Measurements from ENCODE around the gene ZNF559. TPM values are rescaled to one million over a fixed set of nuclear protein-coding genes. Genes with fewer than 3 reads are reported as not detected.

ZNF559 gene
- total RNA-seq, 2 donors from 2014 or later = 19.4 to 30.3 TPM

GRCh38 chr19:9296336-9296735 lies 27.6 kb upstream of the ZNF559 start:
- peaks cover 5% of the 10 kb centered on the region for H3K9me3 ChIP-seq
- H3K27me3 ChIP-seq (replicated peaks; ENCODE audit: insufficient read depth) = no peaks in the 10 kb centered on the region
- no peak for TF ChIP-seq POLR2A (IDR thresholded peaks at IDR 0.05)
- no peak for TF ChIP-seq CTCF (IDR thresholded peaks at IDR 0.05)
- TF ChIP-seq POLR2AphosphoS5 (IDR thresholded peaks at IDR 0.05) = no peak
- H3K4me1 ChIP-seq (replicated peaks) = no peaks in the 10 kb centered on the region
- WGBS = 98% methylated on average over 2 of the region's 2 CpGs
- intact Hi-C loops (cut with DNase I) = no loop called here
- H3K27ac ChIP-seq = no peak overlapping the region
- H3K36me3 ChIP-seq = peaks cover 25 to 35% of the 10 kb centered on the region in 2 donors
- DNase-seq (ENCODE audit: low spot score) = no peak
- H3K4me3 ChIP-seq = no peak overlapping the region

GRCh38 chr19:9306443-9306842 lies 17.5 kb upstream of the ZNF559 start:
- Histone ChIP-seq H3K36me3 (peaks cover 7 to 10% of the 10 kb centered on the region in 2 donors), H3K4me1 (replicated peaks) (no peaks in the 10 kb centered on the region), H3K4me3 (no peak overlapping the region), H3K27me3 (replicated peaks; ENCODE audit: insufficient read depth) (no peaks in the 10 kb centered on the region), H3K27ac (no peak overlapping the region), H3K9me3 (no peaks in the 10 kb centered on the region)
- no peak for TF ChIP-seq CTCF (IDR thresholded peaks at IDR 0.05)
- TF ChIP-seq POLR2AphosphoS5 (IDR thresholded peaks at IDR 0.05) = no peak
- no peak for TF ChIP-seq POLR2A (IDR thresholded peaks at IDR 0.05)
- intact Hi-C loops (cut with DNase I) = no loop called here
- no peak for DNase-seq (ENCODE audit: low spot score)
- WGBS = 70% methylated on average over 1 of the region's 1 CpG

GRCh38 chr19:9308091-9308770 lies 15.7 kb upstream of the ZNF559 start:
- no peaks in the 10 kb centered on the region for H3K36me3 ChIP-seq
- no peaks in the 10 kb centered on the region for H3K9me3 ChIP-seq
- no peak overlapping the region for H3K27ac ChIP-seq
- no peaks in the 10 kb centered on the region for H3K4me1 ChIP-seq (replicated peaks)
- WGBS = 62% methylated on average over 10 of the region's 10 CpGs
- no peak overlapping the region for H3K4me3 ChIP-seq
- H3K27me3 ChIP-seq (replicated peaks; ENCODE audit: insufficient read depth) = no peaks in the 10 kb centered on the region
- TF ChIP-seq CTCF (IDR thresholded peaks at IDR 0.05) = no peak
- no peak for TF ChIP-seq POLR2AphosphoS5 (IDR thresholded peaks at IDR 0.05)
- TF ChIP-seq POLR2A (IDR thresholded peaks at IDR 0.05) = no peak
- DNase-seq (ENCODE audit: low spot score) = no peak
- intact Hi-C loops (cut with DNase I) = no loop called here

- under 1% methylated on average over 63 of the region's 63 CpGs for WGBS
- no peak for TF ChIP-seq CTCF (IDR thresholded peaks at IDR 0.05)
- TF ChIP-seq POLR2A (IDR thresholded peaks at IDR 0.05) = peak; percentile 72
- peak; percentile 94 for TF ChIP-seq POLR2AphosphoS5 (IDR thresholded peaks at IDR 0.05)
- Histone ChIP-seq H3K4me1 (replicated peaks) (no peaks in the 10 kb centered on the region), H3K27ac (peak within 1 kb of the TSS; percentile 93 to 96), H3K27me3 (replicated peaks; ENCODE audit: insufficient read depth) (no peaks in the 10 kb centered on the region), H3K9me3 (no peaks in the 10 kb centered on the region), H3K4me3 (peak within 1 kb of the TSS; percentile 77 to 88), H3K36me3 (no peaks in the 10 kb centered on the region)
- peak; percentile 98 for DNase-seq (ENCODE audit: low spot score)
- intact Hi-C loops (cut with DNase I) = no loop called here
Observed at GRCh38 chr19:9309139-9309973, 14.6 kb upstream of the ZNF559 start, which contains the start of gene ZNF699. ZNF699 (minus strand) TSS chr19:9309838; CDS start chr19:9305119, 4,719 bp downstream.

Data from prostate gland (tissue), 2 donors.